Mucosa of descending colon (tissue), 3 donors: ENCODE data around the gene MYRIP. TPM values are rescaled to one million over a fixed set of nuclear protein-coding genes. Genes with fewer than 3 reads are reported as not detected.
"Not testable (repeated sequence)": the region's sequence is repeated elsewhere in the genome, so short reads cannot be mapped to it uniquely, and the experiment has no call there.

Experiments
- ATAC-seq: fragments of 200-7000 bp; cut with Tn5 transposase; one replicate; pipeline ENCODE4 v1.9.1; 2020; ENCODE audit warnings: mild to moderate bottlenecking, moderate library complexity
- DNase-seq, 3 donors: peaks; one replicate each; pipeline ENCODE4 v3.0.0-alpha.2; 2020
- H3K36me3 ChIP-seq: fragments of 200-600 bp; one replicate; pipeline ENCODE4 v1.8.0; 2021; ENCODE audit warnings: low read depth, mild to moderate bottlenecking
- H3K4me1 ChIP-seq: fragments of 200-600 bp; one replicate; pipeline ENCODE4 v1.8.0; 2021; ENCODE audit warnings: low read depth, mild to moderate bottlenecking
- H3K4me3 ChIP-seq: fragments of 200-600 bp; one replicate; pipeline ENCODE4 v1.8.0; 2021; ENCODE audit warnings: mild to moderate bottlenecking
- H3K9me3 ChIP-seq: fragments of 200-600 bp; one replicate; pipeline ENCODE4 v1.8.0; 2021; ENCODE audit warnings: mild to moderate bottlenecking
- intact Hi-C, 2 donors: fragments of 100-400 bp; cut with DNase I in 1 of 2; cut with micrococcal nuclease in 1 of 2; formaldehyde crosslinking; loops; one replicate each; pipeline versions ENCODE4 v1.11.0 to v1.11.1; 2022; cut with DNase I, micrococcal nuclease
- total RNA-seq, 3 donors: library from RNA; stranded (reverse); fragmentation: NEBNext Ultra II Directional in 2 of 3; extraction: Animal tissue kit (Norgen Biotek cat#: 25700) in 2 of 3; gene quantifications; one replicate each; pipeline versions ENCODE4 v1.2.1 to v1.2.4, GENCODE V29; 2021 to 2023
- TF ChIP-seq, protein P1 (sequence below): fragments of 200-600 bp; IDR thresholded peaks from one replicate; pipeline ENCODE4 v1.8.0; 2022; ENCODE audit warnings: antibody characterized with exemption, mild to moderate bottlenecking
- donor health status: DM: no; HTN: no; CAD: no; lungs with moderate emphysema.
- donor health status: DM: no; HTN: no; CAD: no.
- donor health status: DM: no; HTN: yes; CAD: no.

The MYRIP gene
- total RNA-seq, 3 donors from 2014 or later, result 7.2 to 11.2 (median 9.9) TPM

DNA sequence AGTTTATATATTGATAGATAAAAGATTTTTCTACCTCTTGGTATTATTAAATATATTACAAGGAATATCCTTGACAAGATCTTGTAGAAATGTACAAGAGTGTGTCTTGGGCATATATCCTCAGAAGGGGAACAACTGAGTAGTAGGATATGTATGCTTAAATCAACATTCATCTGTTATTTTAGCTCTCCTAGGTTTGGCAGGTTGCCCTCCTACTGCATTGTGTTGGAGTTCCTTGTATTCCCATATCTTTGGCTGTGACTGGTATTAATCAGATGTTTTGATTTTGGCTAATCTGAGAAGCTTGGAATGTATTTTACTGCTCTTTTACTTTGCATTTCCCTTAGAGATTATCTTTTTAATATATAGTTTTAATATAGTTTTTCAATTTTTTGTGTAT is 4.6 kb downstream of the MYRIP start:
- peak in 1 of 3 donors; percentile 62 for DNase-seq
- TF ChIP-seq, protein P1, sequence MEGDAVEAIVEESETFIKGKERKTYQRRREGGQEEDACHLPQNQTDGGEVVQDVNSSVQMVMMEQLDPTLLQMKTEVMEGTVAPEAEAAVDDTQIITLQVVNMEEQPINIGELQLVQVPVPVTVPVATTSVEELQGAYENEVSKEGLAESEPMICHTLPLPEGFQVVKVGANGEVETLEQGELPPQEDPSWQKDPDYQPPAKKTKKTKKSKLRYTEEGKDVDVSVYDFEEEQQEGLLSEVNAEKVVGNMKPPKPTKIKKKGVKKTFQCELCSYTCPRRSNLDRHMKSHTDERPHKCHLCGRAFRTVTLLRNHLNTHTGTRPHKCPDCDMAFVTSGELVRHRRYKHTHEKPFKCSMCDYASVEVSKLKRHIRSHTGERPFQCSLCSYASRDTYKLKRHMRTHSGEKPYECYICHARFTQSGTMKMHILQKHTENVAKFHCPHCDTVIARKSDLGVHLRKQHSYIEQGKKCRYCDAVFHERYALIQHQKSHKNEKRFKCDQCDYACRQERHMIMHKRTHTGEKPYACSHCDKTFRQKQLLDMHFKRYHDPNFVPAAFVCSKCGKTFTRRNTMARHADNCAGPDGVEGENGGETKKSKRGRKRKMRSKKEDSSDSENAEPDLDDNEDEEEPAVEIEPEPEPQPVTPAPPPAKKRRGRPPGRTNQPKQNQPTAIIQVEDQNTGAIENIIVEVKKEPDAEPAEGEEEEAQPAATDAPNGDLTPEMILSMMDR, result no peak

DNA sequence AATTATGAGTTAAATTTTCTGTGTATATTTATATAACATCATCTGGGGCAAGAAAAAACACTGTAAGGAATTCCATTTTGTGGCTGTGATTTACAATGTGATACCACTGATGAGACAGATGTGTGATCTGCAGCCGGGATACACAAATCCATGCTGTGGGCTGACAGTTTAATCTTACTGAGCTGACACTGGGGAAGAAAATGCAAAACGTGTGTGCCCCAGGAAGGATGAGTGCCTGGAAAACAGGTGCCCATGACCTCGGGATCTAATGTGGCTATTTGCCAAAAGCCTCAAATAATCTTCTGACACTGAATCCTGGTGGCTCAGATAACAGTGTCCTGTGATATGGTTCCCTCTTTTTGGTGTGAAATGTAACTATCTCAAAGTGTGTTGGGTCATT is 10.5 kb downstream of the MYRIP start:
- intact Hi-C loops, result no loop called here
- TF ChIP-seq, protein P1, result no peak
- peaks cover 3% of the 10 kb centered on the region for H3K4me1 ChIP-seq
- no peaks in the 10 kb centered on the region for H3K36me3 ChIP-seq
- no peak for ATAC-seq
- H3K4me3 ChIP-seq, result no peak overlapping the region
- H3K9me3 ChIP-seq, result no peaks in the 10 kb centered on the region
- no peak for DNase-seq

More for the DNA sequence above, 4.6 kb downstream of the MYRIP start:
- Histone ChIP-seq H3K4me1 (peaks cover 15% of the 10 kb centered on the region), H3K36me3 (no peaks in the 10 kb centered on the region), H3K4me3 (no peak overlapping the region), H3K9me3 (no peaks in the 10 kb centered on the region)
- no peak for ATAC-seq
- intact Hi-C loops, result no loop called here

DNA sequence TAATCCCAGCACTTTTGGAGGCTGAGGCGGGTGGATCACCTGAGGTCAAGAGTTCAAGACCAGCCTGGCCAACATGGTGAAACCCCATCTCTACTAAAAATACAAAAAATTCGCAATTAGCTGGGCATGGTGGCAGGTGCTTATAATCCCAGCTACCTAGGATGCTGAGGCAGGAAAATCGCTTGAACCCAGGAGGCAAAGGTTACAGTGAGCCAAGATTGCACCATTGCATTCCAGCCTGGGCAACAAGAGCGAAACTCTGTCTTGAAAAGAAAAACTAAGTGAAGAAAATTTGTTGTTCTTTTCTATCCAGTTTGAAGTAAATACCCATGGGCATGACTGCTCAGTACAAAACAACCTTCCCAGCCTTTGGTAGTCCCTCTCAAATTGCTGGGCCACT is 24.4 kb downstream of the MYRIP start:
- H3K36me3 ChIP-seq, H3K4me1 ChIP-seq, H3K4me3 ChIP-seq, DNase-seq, intact Hi-C loops, H3K9me3 ChIP-seq, ATAC-seq: not testable (repeated sequence)

DNA sequence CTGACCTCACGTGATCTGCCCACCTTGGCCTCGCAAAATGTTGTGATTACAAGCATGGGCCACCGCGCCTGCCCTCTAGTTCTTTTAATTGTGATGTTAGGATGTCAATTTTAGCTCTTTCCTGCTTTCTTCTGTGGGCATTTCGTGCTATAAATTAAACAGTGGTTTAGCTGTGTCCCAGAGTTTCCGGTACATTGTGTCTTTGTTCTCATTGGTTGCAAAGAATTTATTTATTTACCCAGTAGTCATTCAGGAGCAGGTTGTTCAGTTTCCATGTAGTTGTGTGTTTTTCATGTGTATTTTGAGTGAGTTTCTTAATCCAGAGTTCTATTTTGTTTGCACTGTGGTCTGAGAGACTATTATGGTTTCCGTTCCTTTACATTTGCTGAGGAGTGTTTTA is 30.1 kb downstream of the MYRIP start:
- Histone ChIP-seq H3K4me3 (no peak overlapping the region), H3K4me1 (no peaks in the 10 kb centered on the region), H3K9me3 (peaks cover 2% of the 10 kb centered on the region), H3K36me3 (no peaks in the 10 kb centered on the region)
- TF ChIP-seq, protein P1, result no peak
- ATAC-seq, result peak; percentile 62
- DNase-seq, result no peak
- intact Hi-C loops, result no loop called here

DNA sequence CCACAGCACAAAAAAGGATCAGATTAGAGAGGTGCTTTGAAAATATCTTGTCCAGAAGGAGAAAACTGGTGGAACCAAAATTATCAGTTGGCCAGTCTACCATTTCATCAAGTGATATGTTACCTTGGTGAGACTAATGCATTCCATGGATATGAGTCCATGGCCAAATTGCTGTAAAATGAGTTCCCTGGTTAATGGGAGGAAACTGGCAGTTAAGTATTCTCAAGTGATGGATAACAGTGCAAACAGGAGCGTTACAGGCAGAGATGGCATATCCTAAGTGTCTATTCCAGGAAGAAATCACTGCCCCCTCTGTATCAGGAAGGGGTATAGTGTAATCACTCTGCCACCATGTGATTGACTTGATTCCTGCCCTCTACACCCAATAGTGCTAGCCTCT is 34.0 kb downstream of the MYRIP start:
- DNase-seq, result no peak
- Histone ChIP-seq H3K9me3 (no peaks in the 10 kb centered on the region), H3K4me3 (no peak overlapping the region), H3K36me3 (no peaks in the 10 kb centered on the region), H3K4me1 (no peaks in the 10 kb centered on the region)
- ATAC-seq, result no peak
- TF ChIP-seq, protein P1, result no peak
- intact Hi-C loops, result no loop called here

DNA sequence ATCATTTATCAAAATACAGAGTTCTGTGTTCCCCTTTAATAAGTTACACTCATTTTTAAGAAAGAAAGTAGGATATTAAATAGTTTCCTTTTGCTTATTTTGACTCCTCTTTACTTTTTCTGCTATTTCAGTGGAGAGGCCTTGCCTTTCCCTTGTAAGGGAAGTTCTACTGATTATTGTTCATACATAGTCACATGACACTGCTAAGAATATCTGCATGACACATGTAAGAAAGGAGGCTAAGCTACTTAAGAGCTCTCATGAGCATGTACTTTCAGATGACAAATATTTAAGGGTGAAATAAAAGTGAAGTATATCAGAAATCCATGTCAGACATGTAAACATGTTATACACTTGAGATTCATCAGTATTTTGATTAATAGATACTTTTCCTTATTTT is 39.0 kb downstream of the MYRIP start:
- H3K4me1 ChIP-seq, result peaks cover 3% of the 10 kb centered on the region
- intact Hi-C loops, result no loop called here
- TF ChIP-seq, protein P1, result no peak
- H3K9me3 ChIP-seq, result no peaks in the 10 kb centered on the region
- no peak overlapping the region for H3K4me3 ChIP-seq
- ATAC-seq (no peak), DNase-seq (no peak)
- no peaks in the 10 kb centered on the region for H3K36me3 ChIP-seq
